CD4-positive, alpha-beta T cell treated with Interleukin-6 for 4 hours (primary cell): ENCODE results near the gene CCL24.
"Not testable (repeated sequence)": the region's sequence is repeated elsewhere in the genome, so short reads cannot be mapped to it uniquely, and the experiment has no call there.

Experiments
- DNase-seq: peaks from one replicate; pipeline ENCODE4 v3.0.0-alpha.2; 2020; ENCODE audit warnings: mixed read lengths

Gene CCL24

GRCh38 chr7:75818472-75818871 lies 4.9 kb upstream of the CCL24 start:
- DNase-seq, result no peak

- DNase-seq, result no peak
These were observed 3.5 kb upstream of the CCL24 start for GRCh38 chr7:75817116-75817515.

- DNase-seq, result no peak
These were observed 1.9 kb upstream of the CCL24 start for GRCh38 chr7:75815418-75816064.

GRCh38 chr7:75814407-75814947 lies 871 bp upstream of the CCL24 start:
- DNase-seq, result no peak

GRCh38 chr7:75813084-75813483 lies 522 bp downstream of the CCL24 start:
- DNase-seq, result no peak

GRCh38 chr7:75811894-75812678 lies 1.5 kb downstream of the CCL24 start:
- DNase-seq, result no peak

- DNase-seq, result no peak
These were observed 4.2 kb downstream of the CCL24 start for GRCh38 chr7:75809396-75809795.

GRCh38 chr7:75808106-75808505 lies 5.5 kb downstream of the CCL24 start:
- no peak for DNase-seq

GRCh38 chr7:75807452-75807851 lies 6.2 kb downstream of the CCL24 start:
- no peak for DNase-seq

- DNase-seq, result no peak
These were observed 6.9 kb downstream of the CCL24 start for GRCh38 chr7:75806560-75807307.

GRCh38 chr7:75804705-75805104 lies 8.9 kb downstream of the CCL24 start:
- no peak for DNase-seq

GRCh38 chr7:75804004-75804403 lies 9.6 kb downstream of the CCL24 start:
- DNase-seq, result no peak

- no peak for DNase-seq
These were observed 11.1 kb downstream of the CCL24 start for GRCh38 chr7:75802552-75802821.

- DNase-seq, result no peak
These were observed 14.8 kb downstream of the CCL24 start for GRCh38 chr7:75798770-75799169.

GRCh38 chr7:75796420-75796819 lies 17.2 kb downstream of the CCL24 start:
- DNase-seq, result no peak

GRCh38 chr7:75795831-75796285 lies 17.7 kb downstream of the CCL24 start:
- DNase-seq, result no peak

- DNase-seq, result no peak
These were observed 19.9 kb downstream of the CCL24 start for GRCh38 chr7:75793676-75794075.

- not testable (repeated sequence) for DNase-seq
These were observed 21.0 kb downstream of the CCL24 start for GRCh38 chr7:75792567-75792966.

- no peak for DNase-seq
These were observed 24.2 kb downstream of the CCL24 start for GRCh38 chr7:75789361-75789924.

GRCh38 chr7:75788154-75788847 lies 25.3 kb downstream of the CCL24 start:
- not testable (repeated sequence) for DNase-seq

GRCh38 chr7:75783058-75783457 lies 30.5 kb downstream of the CCL24 start:
- DNase-seq, result not testable (repeated sequence)

- not testable (repeated sequence) for DNase-seq
These were observed 32.8 kb downstream of the CCL24 start for GRCh38 chr7:75780647-75781273.
